IPS DF 4.7 (cell line): Measurements from ENCODE around the gene KCNK15.
"Not testable (repeated sequence)": the region's sequence is repeated elsewhere in the genome, so short reads cannot be mapped to it uniquely, and the experiment has no call there.

Source experiments
- DNase-seq: peaks from one replicate; pipeline ENCODE4 v3.0.0-alpha.2; 2013; ENCODE audit warnings: low spot score; ENCODE audit errors: extremely low read depth

KCNK15 gene

DNA sequence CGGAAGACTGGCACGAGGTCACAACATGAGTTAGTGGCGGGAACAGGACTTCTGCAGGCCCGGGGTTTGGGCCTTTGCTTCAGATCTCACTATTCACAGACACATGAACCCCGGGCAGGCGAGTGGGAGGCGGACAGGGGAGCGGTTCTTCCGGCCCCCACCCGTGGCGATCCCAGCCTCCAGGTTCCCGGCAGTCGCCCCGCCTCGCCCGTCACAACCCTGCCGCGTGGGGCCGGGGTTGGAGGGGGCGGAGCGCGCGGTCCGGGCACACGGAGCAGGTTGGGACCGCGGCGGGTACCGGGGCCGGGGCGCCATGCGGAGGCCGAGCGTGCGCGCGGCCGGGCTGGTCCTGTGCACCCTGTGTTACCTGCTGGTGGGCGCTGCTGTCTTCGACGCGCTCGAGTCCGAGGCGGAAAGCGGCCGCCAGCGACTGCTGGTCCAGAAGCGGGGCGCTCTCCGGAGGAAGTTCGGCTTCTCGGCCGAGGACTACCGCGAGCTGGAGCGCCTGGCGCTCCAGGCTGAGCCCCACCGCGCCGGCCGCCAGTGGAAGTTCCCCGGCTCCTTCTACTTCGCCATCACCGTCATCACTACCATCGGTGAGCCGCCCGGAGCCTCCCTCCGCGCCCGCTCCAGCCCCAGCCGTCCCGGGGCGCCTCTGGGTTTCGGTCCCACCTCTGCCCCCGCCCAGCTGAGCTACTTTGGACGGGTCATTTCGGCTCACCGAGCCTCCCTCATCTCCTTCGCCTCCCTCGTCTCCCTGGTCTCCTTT lies at the start of gene KCNK15:
KCNK15 (plus strand) TSS at position 268 of the 769 bp plus-strand sequence; CDS start at position 314, 46 bp downstream.
- DNase-seq: no peak

DNA sequence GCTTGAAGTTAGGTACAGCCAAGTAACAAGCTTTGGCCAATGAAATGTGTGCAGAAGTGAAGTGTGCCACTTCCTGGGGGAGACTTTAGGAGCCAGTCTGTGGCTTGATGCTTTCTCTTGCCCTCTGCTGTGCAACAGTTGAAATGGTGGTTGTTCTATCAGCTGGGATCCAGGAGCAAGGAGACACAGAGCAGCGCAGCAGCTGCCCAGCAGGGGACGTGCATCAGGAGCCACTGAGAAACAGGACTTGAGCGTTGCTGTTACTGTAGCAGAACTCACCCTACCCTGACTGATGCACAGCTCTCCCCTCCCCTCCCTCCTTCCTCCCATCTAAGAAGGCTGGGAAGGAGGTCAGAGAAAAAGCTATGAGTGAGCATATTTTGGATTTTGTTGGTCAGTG lies 49.4 kb upstream of the KCNK15 start:
- DNase-seq: no peak

DNA sequence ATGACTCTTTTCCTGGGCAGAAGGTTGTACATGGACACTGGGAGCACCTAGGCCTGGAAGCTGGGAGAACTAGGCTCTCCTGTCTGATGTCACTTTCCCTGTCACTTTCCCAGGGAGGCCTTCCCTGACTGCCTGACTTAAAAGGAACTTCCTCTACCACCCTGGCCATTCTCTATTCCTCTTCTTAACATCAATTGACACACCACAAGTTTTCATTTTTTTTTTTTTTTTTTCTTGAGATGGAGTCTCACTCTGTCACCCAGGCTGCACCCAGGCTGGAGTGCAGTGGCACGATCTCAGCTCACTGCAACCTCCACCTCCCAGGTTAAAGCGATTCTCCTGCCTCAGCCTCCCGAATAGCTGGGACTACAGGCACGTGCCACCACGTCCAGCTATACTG lies 48.6 kb upstream of the KCNK15 start:
- DNase-seq: not testable (repeated sequence)

DNA sequence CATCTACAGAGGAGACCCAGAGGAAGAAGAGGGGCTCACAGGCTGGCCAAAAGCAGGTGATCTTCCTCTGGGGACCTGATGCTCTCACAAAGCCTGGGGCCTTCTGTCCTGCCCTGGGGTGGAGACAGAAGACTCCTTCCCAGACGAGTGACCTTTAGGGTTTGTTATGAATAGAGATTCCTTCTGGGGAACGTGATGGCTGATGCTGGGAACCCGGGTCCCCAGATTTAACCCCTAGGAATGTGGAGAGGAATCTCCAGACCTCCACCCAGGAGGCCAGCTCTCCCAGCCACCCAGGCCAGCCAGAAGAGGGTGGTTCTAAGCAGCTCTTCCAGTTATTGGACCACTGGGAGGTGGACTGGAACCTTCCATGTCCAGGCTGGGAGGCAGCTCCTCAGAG lies 47.3 kb upstream of the KCNK15 start:
- no peak for DNase-seq

DNA sequence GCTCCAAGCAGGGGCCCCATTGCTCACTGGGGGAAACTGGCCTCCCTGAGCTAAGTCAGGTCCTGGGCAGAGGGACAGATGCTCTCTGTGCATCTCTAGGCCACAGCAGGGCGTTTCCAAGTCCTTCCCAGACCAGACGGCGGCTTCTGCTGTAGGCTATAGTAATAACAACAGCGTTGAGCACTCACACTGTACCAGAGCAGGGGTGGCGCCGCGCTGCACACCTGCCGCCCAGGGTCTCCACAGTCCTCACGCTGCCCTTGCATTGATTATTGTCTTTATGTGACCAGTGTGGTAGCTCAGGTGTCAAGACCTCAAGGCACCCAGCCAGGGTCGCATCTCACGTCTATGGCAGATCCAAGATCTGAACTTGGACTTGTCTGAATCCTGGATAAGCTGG lies 45.4 kb upstream of the KCNK15 start:
- no peak for DNase-seq

DNA sequence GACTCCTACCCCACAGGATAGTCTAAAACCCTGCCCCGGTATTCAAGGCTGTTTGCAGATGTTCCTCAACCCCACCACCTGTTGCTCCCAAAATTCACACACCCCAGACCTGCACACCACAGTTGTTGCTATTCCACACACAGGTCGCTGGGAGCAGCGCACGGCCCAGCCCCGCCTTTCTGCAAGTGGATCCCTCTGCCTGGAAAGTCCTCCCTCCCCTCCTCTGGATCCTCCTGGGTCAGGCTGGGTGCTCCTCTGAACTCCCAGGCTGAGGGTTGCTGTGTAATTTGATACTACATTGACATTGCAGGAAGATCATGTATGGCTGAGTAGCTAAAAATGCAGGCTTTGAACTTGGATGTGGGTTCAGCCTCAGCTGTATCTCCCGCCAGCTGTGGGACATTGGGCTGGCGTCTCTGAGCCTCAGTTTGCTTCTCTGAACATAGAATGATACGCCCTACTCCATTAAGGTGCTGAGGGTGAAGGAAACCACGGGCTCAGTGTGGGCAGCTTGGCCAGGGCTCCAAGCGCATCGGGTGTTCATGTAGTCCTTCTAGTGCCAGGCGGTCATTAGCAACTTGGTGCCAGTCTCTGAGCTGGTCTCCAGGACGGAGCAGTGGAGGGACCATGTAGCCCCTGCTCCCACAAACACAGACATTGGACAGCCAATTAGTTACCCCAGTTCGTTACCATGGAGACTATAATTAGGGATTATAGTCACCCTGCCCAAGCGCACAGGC lies 44.4 kb upstream of the KCNK15 start:
- DNase-seq: no peak

DNA sequence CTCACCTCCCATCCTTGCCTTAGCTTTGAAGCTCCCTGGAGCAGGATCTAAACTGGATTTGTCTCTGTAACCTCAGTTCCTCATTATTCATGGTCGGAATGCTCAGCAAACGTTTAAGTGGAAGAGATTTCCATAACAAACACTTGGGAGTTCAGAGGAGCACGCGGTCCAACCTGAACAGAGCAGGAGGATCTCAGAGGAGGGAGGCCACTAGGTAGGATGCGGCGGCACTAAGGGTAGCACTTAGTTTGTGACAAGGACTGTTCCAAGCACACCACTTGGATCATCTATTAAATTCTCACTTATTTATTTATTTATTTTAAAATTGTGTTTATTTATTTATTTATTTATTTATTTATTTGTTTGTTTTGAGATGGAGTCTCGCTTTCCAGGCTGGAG lies 43.8 kb upstream of the KCNK15 start:
- no peak for DNase-seq

DNA sequence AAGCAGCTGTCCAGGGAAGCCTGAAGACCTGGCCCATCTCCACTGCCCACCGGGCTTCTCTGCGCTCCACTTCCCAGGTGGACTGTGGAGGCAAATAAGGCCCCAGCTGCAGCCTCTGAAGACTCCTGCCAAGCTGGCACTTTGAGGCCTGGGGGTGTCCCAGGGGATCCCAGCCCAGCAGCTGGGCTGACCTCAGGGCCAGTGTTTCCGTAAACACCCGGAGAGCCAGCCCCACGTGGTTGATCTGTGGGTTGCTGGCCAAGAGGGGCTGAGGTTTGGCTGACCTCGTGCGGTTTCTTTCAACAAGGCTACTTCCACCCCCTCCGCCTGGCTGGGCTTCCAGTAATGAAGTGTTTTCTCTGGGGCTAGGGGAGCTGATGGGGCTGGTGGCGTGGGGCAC lies 42.9 kb upstream of the KCNK15 start:
- DNase-seq: no peak

DNA sequence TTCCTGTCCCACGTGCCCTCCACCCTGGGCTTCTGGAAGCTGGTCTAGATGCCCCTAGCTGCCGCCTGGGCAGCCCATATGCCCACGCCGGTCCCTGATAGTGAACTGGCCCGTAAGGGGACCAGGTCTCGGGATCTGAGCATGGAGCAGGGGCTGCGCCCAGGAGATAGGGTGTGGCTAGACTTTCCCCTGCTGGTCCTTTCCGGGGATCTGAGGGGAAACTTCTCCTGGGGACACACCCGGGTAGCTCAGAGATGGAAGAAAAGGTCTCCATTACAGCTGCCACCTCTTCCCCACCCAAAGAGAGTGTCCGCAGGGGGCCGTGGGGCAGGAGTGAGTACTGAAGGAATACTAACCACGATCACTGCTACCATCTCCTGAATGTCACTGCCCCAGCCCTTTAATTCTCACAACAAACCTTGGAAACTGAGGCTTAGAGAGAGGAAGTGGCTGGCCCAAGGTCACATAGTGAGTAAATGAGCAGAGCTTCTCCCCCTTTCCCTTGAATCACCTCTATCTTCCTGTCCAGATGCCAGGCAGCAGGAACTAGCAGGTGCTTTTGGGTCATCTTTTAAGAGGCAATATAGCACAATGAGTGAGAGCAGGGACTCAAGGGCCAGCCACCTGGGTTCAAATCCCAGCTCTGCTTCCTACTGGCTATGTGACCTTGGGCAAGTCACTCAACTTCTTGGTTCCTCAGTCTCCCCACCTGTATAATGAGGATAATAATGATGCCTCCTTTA lies 42.3 kb upstream of the KCNK15 start:
- no peak for DNase-seq

DNA sequence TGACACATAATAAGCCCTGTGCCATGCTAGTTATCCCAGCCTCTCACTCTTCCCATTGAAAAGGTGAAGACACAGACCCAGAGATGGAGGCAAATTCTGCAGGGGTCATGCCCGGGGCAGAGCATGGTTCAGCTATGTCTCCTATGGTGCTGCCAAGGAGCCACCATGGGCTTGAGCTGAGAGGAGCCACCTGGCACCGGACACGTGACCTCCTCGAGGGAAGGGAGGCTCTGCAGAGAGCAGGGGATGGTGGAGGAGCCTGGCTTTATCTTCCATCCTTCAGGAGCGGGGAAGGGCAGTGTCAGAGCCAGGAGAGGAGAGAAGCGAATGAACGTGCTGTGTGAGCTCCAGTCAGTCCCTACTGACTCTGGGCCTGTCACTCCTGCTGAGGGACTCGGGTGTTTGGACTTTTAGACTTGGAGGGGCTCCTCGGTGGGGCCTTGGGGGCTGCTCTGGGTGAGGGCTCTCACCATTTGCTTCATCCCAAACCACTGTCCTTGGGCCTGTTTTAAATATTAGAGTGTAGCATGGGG lies 41.6 kb upstream of the KCNK15 start:
- no peak for DNase-seq

DNA sequence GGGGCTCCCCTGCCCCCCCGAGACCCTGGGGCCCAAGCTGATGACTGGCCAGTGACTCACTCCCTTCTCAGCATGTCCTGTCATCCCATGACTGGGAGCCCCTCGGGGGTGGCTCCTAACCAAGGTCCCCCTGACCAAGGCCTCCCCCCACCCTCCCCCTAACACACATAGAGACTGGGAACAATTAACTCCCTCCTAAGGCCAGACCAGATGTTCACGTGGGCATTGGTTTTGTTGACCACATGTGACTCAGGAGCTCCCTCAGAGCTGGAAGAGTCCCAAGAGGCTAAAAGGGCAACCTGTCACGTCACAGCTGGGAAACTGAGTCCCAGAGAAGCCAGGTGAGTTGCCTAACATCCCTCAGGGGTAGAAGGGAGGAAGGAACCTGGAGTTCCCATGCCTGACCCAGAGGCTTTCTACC lies 41.1 kb upstream of the KCNK15 start:
- DNase-seq: no peak

DNA sequence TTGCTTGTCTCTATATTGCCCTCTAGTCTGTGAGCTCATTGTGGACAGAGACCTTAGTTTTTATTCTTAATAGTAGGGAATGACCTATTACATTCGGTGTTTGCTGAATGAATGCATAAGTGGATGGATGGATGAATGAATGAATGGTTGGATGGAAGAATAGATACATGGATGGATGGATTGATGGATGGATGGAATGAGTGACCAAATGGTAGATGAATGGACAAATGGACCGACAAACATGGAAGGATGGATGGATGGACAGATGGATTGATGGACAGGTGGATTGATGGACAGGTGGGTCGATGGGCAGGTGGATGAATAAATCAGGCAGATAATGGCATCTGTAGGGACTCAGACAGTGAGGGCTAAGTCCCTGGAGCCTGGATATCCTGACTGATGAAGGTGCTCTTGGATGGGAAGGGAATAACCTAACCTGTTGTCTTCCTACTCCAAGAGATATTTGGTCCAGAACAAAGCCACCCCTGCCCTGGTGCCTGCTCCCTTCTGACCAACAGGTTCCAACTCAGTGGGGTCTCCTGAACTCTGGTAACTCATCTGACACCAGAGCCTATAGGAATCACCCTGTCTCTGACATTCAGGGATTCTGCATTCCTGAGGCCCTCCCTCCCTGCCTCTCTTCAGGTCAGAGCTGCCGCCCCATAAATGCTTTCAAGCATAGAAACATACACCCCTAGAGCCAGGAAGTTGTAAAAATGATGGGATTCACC lies 40.1 kb upstream of the KCNK15 start:
- no peak for DNase-seq

DNA sequence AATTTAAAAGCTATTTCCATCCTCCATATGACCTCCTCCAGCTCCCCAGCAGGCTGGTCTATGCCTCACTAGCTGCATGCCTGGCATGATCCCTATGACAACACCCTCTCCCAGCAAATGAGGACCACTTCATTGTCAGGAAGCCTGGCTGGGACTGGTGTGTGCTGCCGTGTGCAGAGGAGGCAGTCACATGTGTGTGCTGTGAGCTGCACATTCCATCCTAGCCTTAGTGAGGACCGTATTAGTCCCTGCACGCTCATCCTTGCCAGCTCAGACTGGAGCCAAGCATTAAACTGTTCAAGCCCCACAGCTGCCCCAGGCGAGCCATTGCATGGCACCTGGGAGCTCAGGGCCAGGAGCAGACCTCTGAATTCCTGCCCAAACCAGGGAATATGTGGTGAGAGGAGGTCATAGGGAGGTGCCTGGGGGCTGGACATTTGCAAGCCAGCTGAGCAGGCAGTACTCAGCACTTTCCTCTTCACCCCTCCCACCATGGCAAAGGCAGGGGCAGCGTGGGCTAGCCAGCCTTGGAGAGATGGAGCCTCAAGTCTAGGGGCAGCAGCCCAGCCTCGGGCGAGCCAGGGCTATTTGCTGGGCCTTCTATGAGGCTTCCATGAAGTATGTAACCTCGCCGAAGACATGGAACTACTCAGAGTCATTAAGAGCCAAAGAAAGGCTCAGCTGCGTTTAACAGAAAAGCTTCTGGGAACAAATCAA lies 39.2 kb upstream of the KCNK15 start:
- DNase-seq: no peak

DNA sequence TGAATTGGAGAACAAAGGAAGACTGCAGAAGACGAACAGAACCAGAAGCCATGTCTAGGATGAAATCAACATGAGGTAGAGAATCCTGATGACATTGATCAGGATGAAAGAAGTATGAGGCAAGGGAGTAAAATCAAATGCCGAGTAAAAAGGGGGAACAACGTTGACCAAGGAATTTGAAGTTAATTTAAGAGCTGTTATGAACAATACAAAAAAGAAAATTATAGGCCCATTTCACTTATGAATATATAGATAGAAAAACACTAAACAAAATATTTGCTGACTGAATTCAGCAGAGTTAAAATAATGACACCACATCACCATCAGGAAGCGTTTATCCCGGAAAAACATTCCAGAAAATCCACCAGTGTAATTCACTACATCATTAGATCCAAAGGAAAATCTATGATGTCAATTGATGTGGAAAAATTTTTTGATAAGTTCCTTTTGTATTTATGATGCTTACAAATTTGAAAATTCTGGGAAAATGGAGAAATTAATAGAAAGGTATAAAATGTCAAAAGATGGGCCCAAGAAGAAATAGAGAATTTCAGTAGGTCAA lies 38.6 kb upstream of the KCNK15 start:
- no peak for DNase-seq

DNA sequence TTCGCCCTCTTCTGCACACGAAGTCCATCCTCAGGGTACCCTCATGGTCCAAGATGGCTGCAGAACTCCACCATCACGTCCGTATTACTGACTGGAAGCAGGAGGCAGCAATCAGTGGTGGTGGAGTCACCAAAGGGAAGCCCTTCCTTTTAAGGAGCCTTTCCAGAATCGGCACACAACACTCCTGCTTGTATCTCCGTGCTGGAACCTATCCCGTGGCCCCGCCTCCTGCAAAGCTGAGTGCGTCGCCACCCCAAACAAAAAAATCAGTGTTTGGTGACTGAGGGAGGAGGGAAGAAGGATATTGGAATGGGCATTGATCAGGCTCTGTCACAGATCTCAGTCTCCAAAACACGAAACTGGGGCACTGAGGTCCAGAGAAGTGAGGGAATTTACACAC lies 36.3 kb upstream of the KCNK15 start:
- DNase-seq: no peak

DNA sequence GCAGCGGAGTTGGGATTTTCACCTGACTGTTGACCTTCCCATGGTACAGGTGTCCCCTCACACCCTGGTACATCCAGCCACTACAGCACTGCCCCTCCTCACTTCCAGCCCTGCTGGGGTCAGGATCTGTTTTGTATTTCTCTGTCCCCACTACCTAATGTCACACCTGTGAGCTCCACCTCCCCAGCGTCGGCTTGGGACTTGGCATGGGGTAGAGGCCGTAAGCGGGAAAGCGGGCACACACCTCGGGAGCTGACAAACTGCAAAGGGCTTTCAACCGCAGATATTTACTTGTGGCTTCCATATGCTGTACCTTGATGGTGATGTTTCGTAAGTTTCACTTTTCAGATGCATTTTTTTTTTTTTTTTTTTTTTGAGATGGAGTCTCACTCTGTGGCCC lies 35.9 kb upstream of the KCNK15 start:
- DNase-seq: no peak

DNA sequence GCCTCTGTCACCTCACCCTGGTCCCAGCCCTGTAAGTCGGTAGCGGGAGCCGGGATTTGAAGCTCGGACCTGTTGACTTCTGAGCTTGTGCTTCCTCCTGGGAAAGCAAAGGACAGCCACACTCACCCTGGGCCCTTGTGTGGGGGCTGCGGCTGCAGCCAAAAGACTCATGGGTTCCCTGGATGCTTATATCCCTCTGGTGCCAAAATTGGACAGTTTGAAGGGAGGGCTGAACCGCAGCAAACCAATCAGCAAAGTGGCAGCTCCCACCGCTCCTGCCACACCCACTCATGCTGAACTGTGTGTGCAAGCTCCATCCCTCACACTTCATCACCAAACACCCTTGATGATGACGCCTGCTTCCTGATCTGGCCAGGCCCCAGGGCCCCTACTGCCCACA lies 34.4 kb upstream of the KCNK15 start:
- DNase-seq: no peak

DNA sequence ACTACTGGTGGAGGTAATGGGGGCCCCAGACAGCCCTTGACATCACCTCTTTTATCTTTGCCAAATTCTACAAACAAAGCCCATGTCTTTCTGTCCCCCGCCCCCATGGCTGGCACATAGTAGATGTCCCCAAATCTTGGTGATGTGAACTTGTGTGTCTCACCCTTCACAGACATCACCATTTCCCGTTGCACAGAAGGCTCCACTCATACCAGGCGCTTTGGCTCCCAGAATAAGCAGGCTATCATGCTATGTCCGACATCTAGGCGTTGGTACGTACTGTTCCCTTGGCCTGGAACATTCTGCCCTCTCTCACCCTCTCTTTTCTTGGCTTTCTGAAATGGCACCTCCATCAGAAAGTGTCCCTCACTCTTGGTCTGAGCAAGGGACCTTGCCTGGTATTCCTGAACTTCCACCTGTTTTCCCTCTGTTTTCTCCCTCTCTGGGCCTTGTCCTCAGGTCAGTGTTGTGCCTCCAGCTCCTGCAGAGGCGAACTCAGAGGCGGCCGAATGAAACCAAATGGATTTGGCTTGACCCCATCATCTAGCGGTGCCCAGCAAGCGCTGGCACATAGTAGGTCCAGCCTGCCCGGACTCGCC lies 31.5 kb upstream of the KCNK15 start:
- no peak for DNase-seq

DNA sequence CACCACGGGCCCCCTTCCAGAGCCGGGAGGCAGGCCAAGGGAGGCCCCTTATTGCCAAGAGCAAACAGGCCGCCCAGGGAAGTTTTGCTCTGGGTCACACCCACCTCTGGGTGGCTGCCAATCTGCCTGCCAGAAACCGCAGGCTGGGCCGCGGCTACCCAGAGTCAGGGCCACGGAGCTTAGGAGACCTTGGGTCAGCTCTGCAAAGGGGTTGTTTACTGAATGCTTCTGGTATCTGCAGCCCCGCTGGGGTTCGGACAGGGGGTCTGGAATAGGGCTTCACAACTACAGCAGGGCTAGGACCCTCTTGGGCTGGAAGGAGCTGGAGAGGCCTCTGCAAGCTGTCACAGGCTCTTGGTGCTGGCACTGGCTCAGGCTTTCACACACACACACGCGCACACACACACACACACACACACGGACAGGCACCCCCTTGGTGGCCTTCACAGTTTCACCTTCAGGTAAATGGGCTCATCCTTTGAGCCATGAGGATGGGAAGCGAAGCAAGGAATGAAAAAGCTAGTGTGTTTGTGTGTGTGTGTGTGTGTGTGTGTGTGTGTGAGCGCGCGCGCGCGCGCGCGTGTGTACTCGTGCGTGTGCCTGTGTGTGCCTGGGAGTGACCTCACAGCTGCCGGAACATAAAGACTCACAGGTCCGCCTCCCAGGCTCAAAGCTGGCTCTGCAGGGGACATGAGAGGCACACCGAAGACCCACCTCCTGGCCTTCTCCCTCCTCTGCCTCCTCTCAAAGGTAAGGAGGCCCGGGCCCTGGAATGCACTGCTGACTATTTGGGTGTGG lies 30.8 kb upstream of the KCNK15 start, which contains the start of gene CCN5:
CCN5 (plus strand) TSS at position 669 of the 798 bp plus-strand sequence; CDS start at position 691, 22 bp downstream.
- DNase-seq: no peak
